ENCODE results near the gene DNHD1. TPM values are rescaled to one million over a fixed set of nuclear protein-coding genes. Genes with fewer than 3 reads are reported as not detected.

The DNHD1 gene
- total and polyA plus RNA-seq, 8 donors, result 1.8 to 45.1 (median 11.4) TPM

DNA sequence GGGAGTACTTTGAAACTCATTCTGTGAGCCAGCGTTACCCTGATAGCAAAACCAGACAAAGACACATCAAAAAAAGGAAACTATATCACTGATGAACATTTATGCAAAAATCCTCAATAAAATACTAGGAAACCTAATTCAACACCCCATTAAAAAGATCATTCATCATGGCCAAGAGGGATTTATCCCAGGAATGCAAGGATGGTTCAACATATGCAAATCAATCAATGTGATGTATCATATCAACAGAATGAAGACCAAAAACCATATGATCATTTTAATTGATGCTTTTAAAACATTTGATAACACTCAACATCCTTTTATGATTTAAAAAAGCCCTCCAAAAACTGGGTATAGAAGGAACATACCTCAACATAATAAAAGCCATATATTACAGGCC lies 86.5 kb downstream of the DNHD1 start:
- Histone ChIP-seq H3K9me3 (peaks cover 3 to 22% (median 12%) of the 10 kb centered on the region in 4 donors), H3K36me3 (peaks cover 0 to 27% (median 0%) of the 10 kb centered on the region in 4 donors), H3K4me3 (no peak overlapping the region), H3K4me1 (peaks cover 5 to 22% (median 8%) of the 10 kb centered on the region in 4 donors), H3K27ac (no peak overlapping the region), H3K27me3 (no peaks in the 10 kb centered on the region)
- DNase-seq, result no peak
- WGBS, 5 donors, result 90 to 100% (median 97%) methylated on average over 1 of the region's 1 CpG
- intact Hi-C loops (cut with DNase I; ENCODE audit: low total_unique reads), result no loop called here
- TF ChIP-seq EP300 (IDR thresholded peaks at IDR 0.05), result no peak
- no peak for TF ChIP-seq POLR2A (IDR thresholded peaks at IDR 0.05)
- TF ChIP-seq POLR2AphosphoS5 (IDR thresholded peaks at IDR 0.05), result no peak

DNA sequence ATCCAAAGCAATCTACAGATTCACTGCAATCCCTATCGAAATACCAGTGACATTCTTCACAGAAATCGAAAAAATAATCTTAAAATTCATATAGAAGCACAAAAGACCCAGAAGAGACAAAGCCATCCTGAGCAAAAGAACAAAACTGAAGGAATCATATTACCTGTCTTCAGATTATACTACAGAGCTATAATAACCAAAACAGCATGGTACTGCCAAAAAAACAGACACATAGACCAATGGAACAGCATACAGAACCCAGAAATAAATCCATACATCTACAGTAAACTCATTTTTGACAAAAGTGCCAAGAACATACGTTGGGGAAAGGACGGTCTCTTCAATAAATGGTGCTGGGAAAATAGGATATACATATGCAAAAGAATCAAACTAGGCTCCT lies 87.4 kb downstream of the DNHD1 start:
- Histone ChIP-seq H3K27me3 (no peaks in the 10 kb centered on the region), H3K4me3 (no peak overlapping the region), H3K36me3 (peaks cover 0 to 27% (median 1%) of the 10 kb centered on the region in 4 donors), H3K27ac (no peak overlapping the region), H3K9me3 (peaks cover 3 to 22% (median 12%) of the 10 kb centered on the region in 4 donors), H3K4me1 (peaks cover 5 to 22% (median 8%) of the 10 kb centered on the region in 4 donors)
- TF ChIP-seq POLR2A (IDR thresholded peaks at IDR 0.05) (no peak), POLR2AphosphoS5 (IDR thresholded peaks at IDR 0.05) (no peak), EP300 (IDR thresholded peaks at IDR 0.05) (no peak)
- TF ChIP-seq, protein P1, sequence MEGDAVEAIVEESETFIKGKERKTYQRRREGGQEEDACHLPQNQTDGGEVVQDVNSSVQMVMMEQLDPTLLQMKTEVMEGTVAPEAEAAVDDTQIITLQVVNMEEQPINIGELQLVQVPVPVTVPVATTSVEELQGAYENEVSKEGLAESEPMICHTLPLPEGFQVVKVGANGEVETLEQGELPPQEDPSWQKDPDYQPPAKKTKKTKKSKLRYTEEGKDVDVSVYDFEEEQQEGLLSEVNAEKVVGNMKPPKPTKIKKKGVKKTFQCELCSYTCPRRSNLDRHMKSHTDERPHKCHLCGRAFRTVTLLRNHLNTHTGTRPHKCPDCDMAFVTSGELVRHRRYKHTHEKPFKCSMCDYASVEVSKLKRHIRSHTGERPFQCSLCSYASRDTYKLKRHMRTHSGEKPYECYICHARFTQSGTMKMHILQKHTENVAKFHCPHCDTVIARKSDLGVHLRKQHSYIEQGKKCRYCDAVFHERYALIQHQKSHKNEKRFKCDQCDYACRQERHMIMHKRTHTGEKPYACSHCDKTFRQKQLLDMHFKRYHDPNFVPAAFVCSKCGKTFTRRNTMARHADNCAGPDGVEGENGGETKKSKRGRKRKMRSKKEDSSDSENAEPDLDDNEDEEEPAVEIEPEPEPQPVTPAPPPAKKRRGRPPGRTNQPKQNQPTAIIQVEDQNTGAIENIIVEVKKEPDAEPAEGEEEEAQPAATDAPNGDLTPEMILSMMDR (IDR thresholded peaks at IDR 0.05), result no peak
- intact Hi-C loops (cut with DNase I; ENCODE audit: low total_unique reads), result no loop called here
- WGBS, 5 donors, result 87 to 95% (median 92%) methylated on average over 4 of the region's 4 CpGs
- DNase-seq, result no peak

DNA sequence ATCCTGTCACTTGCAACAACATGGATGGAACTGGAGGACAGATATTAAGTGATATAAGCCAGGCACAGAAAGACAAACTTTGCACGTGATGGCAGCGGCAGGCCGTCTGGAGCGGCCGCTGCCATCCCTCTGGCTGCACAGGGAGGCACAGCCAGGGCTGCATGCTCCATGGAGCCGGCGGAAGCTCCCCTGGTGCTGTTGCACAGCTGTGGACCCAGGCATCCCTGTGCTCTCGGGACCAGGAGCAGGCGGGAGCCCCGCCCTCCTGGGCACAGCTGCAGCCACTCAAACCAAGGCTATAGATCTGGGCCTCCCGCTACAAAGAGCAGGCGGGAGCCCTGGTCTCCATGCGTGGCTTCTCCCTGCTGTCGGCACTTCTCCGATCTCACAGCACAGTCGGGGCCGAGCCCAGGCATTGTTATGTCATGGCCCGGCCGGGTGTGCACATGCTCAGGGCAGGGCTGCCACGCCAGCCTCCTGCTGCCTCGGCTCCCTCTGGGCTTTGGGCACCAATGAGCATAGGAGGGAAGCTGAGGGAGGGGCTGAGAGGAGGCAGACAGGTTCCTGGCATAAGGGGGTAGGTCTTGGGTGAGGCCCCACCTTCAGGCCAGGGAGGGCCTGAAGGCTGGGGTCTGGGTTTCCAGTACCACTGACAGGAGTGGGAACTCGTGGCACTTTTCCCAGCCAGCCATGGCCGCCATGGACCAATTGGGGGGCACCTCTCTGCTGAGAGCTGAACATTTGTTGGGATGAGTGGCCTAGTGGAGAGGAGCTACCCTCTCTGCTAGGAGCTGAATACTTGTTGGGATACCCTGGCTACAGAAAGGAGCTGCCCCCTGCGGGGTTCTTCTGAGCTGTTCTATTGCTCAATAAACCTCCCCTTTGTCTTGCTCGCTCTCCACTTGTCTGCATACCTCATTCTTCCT lies 89.6 kb downstream of the DNHD1 start:
- intact Hi-C loops (cut with DNase I; ENCODE audit: low total_unique reads), result no loop called here
- TF ChIP-seq EP300 (IDR thresholded peaks at IDR 0.05) (no peak), POLR2A (IDR thresholded peaks at IDR 0.05) (no peak), POLR2AphosphoS5 (IDR thresholded peaks at IDR 0.05) (no peak)
- TF ChIP-seq, protein P1 (IDR thresholded peaks at IDR 0.05), result no peak
- Histone ChIP-seq H3K27me3 (no peaks in the 10 kb centered on the region), H3K4me3 (peak overlapping the region in 1 of 4 donors; percentile 4), H3K9me3 (peaks cover 3 to 22% (median 12%) of the 10 kb centered on the region in 4 donors), H3K36me3 (peaks cover 0 to 13% (median 5%) of the 10 kb centered on the region in 4 donors), H3K4me1 (peaks cover 5 to 19% (median 8%) of the 10 kb centered on the region in 4 donors), H3K27ac (no peak overlapping the region)
- WGBS, 5 donors, result 78 to 95% (median 92%) methylated on average over 17 to 25 of the region's 25 CpGs
- DNase-seq, result no peak

DNA sequence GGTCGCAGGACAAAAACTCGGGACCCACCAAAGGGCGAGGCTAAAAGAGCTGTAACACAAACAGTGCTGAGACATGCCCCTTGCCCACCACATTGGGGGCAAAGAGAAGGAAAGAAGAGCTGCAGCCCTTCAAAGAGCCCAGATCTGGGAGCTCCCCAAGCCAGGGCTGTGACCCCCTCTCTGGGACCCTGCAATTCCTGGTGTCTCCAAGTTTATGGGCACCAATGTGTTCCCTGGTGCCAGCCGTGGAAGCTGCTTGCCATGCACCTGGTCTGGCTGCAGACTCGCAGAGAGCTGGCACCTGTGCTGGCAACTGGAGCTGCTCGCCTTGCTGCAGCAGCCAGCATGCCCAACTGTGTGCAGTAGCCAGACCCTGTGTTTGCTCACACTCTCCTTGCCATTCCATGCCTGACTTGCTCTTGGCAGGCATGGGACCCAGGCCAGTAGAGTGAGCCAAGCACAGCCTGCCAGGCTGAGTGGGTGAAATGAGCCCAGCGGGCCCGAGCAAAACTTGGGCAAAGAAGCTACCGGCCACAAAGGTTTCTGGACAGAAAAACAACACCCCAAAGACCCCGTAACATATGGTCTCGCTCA lies 90.4 kb downstream of the DNHD1 start:
- intact Hi-C loops (cut with DNase I; ENCODE audit: low total_unique reads), result no loop called here
- H3K9me3 ChIP-seq, result peaks cover 3 to 22% (median 12%) of the 10 kb centered on the region in 4 donors
- H3K4me3 ChIP-seq, result no peak overlapping the region
- DNase-seq, result peak in 1 of 2 donors; percentile 83
- peaks cover 5 to 19% (median 8%) of the 10 kb centered on the region in 4 donors for H3K4me1 ChIP-seq
- TF ChIP-seq EP300 (IDR thresholded peaks at IDR 0.05) (no peak), POLR2AphosphoS5 (IDR thresholded peaks at IDR 0.05) (peak in 1 of 3 donors; percentile 49)
- peak overlapping the region in 2 of 5 donors; percentile 30 to 39 for H3K27ac ChIP-seq
- 65 to 83% (median 68%) methylated on average over 8 to 11 of the region's 11 CpGs for WGBS, 5 donors
- H3K36me3 ChIP-seq, result peaks cover 0 to 20% (median 12%) of the 10 kb centered on the region in 4 donors
- H3K27me3 ChIP-seq, result no peaks in the 10 kb centered on the region

DNA sequence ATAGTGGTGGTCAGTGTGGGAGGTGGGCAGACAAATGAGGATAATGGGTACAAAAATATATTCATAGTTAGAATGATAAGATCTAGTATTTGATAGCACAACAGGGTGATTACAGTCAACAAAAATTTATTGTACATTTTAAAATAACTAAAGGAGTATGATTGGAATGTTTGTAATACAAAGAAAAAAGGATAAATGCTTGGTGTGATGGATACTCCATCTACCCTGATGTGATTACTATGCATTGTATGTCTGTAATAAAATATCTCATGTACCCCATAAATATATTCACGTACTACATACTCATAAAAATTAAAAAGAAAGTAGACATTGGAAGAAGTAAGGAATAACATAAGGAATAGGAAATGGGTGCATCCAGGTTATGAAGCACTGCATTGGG lies 90.9 kb downstream of the DNHD1 start:
- Histone ChIP-seq H3K27me3 (no peaks in the 10 kb centered on the region), H3K4me3 (no peak overlapping the region), H3K9me3 (peaks cover 3 to 21% (median 12%) of the 10 kb centered on the region in 4 donors), H3K4me1 (peaks cover 5 to 19% (median 8%) of the 10 kb centered on the region in 4 donors), H3K36me3 (peaks cover 0 to 26% (median 16%) of the 10 kb centered on the region in 4 donors), H3K27ac (peak overlapping the region in 2 of 5 donors; percentile 30 to 39)
- WGBS, 5 donors, result 93 to 98% (median 95%) methylated on average over 1 of the region's 1 CpG
- DNase-seq, result no peak
- intact Hi-C loops (cut with DNase I; ENCODE audit: low total_unique reads), result no loop called here
- TF ChIP-seq POLR2AphosphoS5 (IDR thresholded peaks at IDR 0.05), result no peak
- no peak for TF ChIP-seq EP300 (IDR thresholded peaks at IDR 0.05)
- TF ChIP-seq POLR2A (IDR thresholded peaks at IDR 0.05), result no peak
- TF ChIP-seq, protein P1 (IDR thresholded peaks at IDR 0.05), result no peak

All from stomach (tissue), 9 donors.